GM12878 (cell line): ENCODE data around the gene SYTL1. TPM values are rescaled to one million over a fixed set of nuclear protein-coding genes. Genes with fewer than 3 reads are reported as not detected.

Experiments
- ATAC-seq: fragments of 200-7000 bp; cut with Tn5 transposase; 3 replicates; pipeline ENCODE4 v1.9.1; 2020; ENCODE audit warnings: mild to moderate bottlenecking, moderate library complexity
- BruUV-seq: library from RNA; stranded (reverse); fragments of 400-500 nt; replicated peaks from 2 replicates; lab custom pipeline; 2021; lab: Mats Ljungman, UMichigan
- CTCF ChIA-PET: fragments of 300-600 bp; sonication (Branson Sonifier 250); formaldehyde crosslinking; extraction: SDS; loops from one replicate; lab custom pipeline; 2021; ENCODE audit warnings: inconsistent platforms; lab: Yijun Ruan, JAX
- POLR2A ChIA-PET: fragments of 350-600 bp; formaldehyde crosslinking; extraction: SDS; loops from one replicate; lab custom pipeline; 2021; ENCODE audit warnings: inconsistent platforms; lab: Charles Lee
- RAD21 ChIA-PET: fragments of 300-600 bp; sonication (Branson Sonifier 250); formaldehyde crosslinking; loops from one replicate; lab custom pipeline; 2023; ENCODE audit warnings: antibody characterized with exemption; ENCODE audit not compliant: unreplicated experiment; lab: Charles Lee
- SMC1A ChIA-PET: fragments of 300-600 bp; sonication (Branson Sonifier 250); formaldehyde crosslinking; loops from one replicate; lab custom pipeline; 2023; ENCODE audit not compliant: unreplicated experiment, uncharacterized antibody; lab: Charles Lee
- DNase-seq: peaks from one replicate; pipeline ENCODE4 v3.0.0-alpha.2; 2011; ENCODE audit warnings: low read depth, low spot score
- FAIRE-seq: peaks from 3 replicates; lab custom pipeline; 2011; peaks lifted over from hg19 to GRCh38; lab: Jason Lieb, UNC
- H2AFZ ChIP-seq: 2 replicates; pipeline ENCODE4 v1.6.0; 2011; ENCODE audit warnings: low read depth, low read length, control low read depth; ENCODE audit not compliant: control insufficient read depth
- H3K27ac ChIP-seq: 2 replicates; pipeline ENCODE4 v1.5.1; 2011; ENCODE audit warnings: control low read depth; ENCODE audit not compliant: control insufficient read depth, insufficient read depth
- H3K27me3 ChIP-seq, 2 experiments: replicated peaks in 1 of 2; 2 replicates each; pipeline versions ENCODE4 v1.6.0 to v1.6.1; 2011; ENCODE audit warnings: low read length in 1 of 2; ENCODE audit not compliant: control insufficient read depth in 2 of 2, insufficient read depth in 2 of 2
- H3K36me3 ChIP-seq, 2 experiments: 2 replicates each; pipeline ENCODE4 v1.5.1; 2011; ENCODE audit warnings: low read length in 1 of 2; ENCODE audit not compliant: control insufficient read depth in 2 of 2, insufficient read depth in 2 of 2
- H3K4me1 ChIP-seq: 2 replicates; pipeline ENCODE4 v1.6.1; 2011; ENCODE audit warnings: mild to moderate bottlenecking, low read length, moderate library complexity, mixed read lengths; ENCODE audit not compliant: control insufficient read depth, insufficient read depth
- H3K4me2 ChIP-seq: 2 replicates; pipeline ENCODE4 v1.6.0; 2011; ENCODE audit warnings: control low read depth; ENCODE audit not compliant: control insufficient read depth, insufficient read depth
- H3K4me3 ChIP-seq: fragments of 200-600 bp; sonication (generic); 2 replicates; pipeline ENCODE4 v1.5.1; 2016
- H3K79me2 ChIP-seq: 2 replicates; pipeline ENCODE4 v1.6.0; 2011; ENCODE audit warnings: low read length; ENCODE audit not compliant: control insufficient read depth, insufficient read depth
- H3K9ac ChIP-seq: 2 replicates; pipeline ENCODE4 v1.8.0; 2011; ENCODE audit warnings: low read length, control low read depth, mixed read lengths; ENCODE audit not compliant: control insufficient read depth, insufficient read depth
- H3K9me3 ChIP-seq: replicated peaks from 3 replicates; pipeline ENCODE4 v1.5.1; 2011; ENCODE audit warnings: mild to moderate bottlenecking, low read length; ENCODE audit not compliant: control insufficient read depth, insufficient read depth
- H4K20me1 ChIP-seq: 2 replicates; pipeline ENCODE4 v1.6.0; 2011; ENCODE audit not compliant: control insufficient read depth, insufficient read depth
- IRF4 ChIP-seq: IDR thresholded peaks from 2 replicates; pipeline ENCODE4 v1.6.1; 2011; ENCODE audit warnings: low read depth, low read length
- USF1 ChIP-seq: IDR thresholded peaks from 2 replicates; pipeline ENCODE4 v1.6.1; 2011; ENCODE audit warnings: borderline replicate concordance, low read depth, mild to moderate bottlenecking, moderate library complexity, mixed read lengths, low read length; ENCODE audit not compliant: insufficient read depth; ENCODE audit errors: extremely low read length
- WGBS: methylation state at CpG from one replicate; pipeline ENCODE4 v1.1.6; 2016; ENCODE audit warnings: low lambda C conversion rate; ENCODE audit not compliant: insufficient replicate concordance, insufficient coverage; ENCODE audit errors: missing lambda C conversion rate; 5-methylcytosine and 5-hydroxymethylcytosine counted together
- in situ Hi-C: fragments of 300-500 bp; cut with MboI; formaldehyde crosslinking; loops from 9 replicates; pipeline ENCODE4 v1.14.3; 2018; ENCODE audit warnings: mixed read lengths
- intact Hi-C: fragments of 100-400 bp; cut with micrococcal nuclease; formaldehyde crosslinking; loops from one replicate; pipeline ENCODE4 v1.14.2; 2022; ENCODE audit not compliant: unreplicated experiment
- polyA plus RNA-seq, 11 experiments: library from polyadenylated mRNA; depleted of rRNA in 4 of 11; unstranded in 6 of 11; stranded (reverse) in 5 of 11; fragments of >200 nt; fragmentation: Nextera tagmentation in 4 of 11; fragmentation: Illumina TruSeq in 1 of 11; extraction: Ambion mirVana in 4 of 11; extraction: Trizol in 1 of 11; gene quantifications; 1 replicate in 1 of 11; 2 replicates in 10 of 11; pipeline versions ENCODE4 v1.2.1 to v1.2.3, GENCODE V29; 2011 to 2016; ENCODE audit warnings: inconsistent platforms in 2 of 11, missing spikeins in 2 of 11, low read depth in 1 of 11
- total RNA-seq, 4 experiments: library from RNA; depleted of rRNA in 3 of 4; stranded (reverse); fragments of >200 nt in 3 of 4; fragmentation: Illumina TruSeq in 1 of 4; extraction: Trizol in 1 of 4; gene quantifications; 2 replicates each; pipeline versions ENCODE4 v1.2.1 to v1.2.3, GENCODE V29; 2013 to 2021

SYTL1 gene
- total and polyA plus RNA-seq, 10 of the 15 experiments (the other 5 are each of a cell fraction or from before 2014, with no cell fraction given): 0.72 to 45.6 (median 14.8) TPM

- H2AFZ ChIP-seq: no peak overlapping the region
- in situ Hi-C loops: no loop called here
Observed at GRCh38 chr1:27349784-27350662, 8.2 kb downstream of the SYTL1 start.

More at GRCh38 chr1:27349784-27350662, 8.2 kb downstream of the SYTL1 start:
- POLR2A ChIA-PET: no interaction called here
- peak overlapping the region; percentile 71; the same call in 1 of the 2 replicates for H3K4me2 ChIP-seq
- no peaks in the 10 kb centered on the region for H3K27me3 ChIP-seq
- RAD21 ChIA-PET: no interaction called here
- no peaks in the 10 kb centered on the region for H3K79me2 ChIP-seq
- H3K36me3 ChIP-seq: no peaks in the 10 kb centered on the region
- intact Hi-C loops: no loop called here
- ATAC-seq: no peak
- SMC1A ChIA-PET: no interaction called here
- H3K27ac ChIP-seq: no peak overlapping the region
- H4K20me1 ChIP-seq: no peaks in the 10 kb centered on the region
- BruUV-seq: no TSS peak
- CTCF ChIA-PET: interaction anchor here (1.3 kb wide), 1 partner anchor 37 kb away, joined by 3 read pairs; no protein-coding TSS in a partner anchor
- H3K4me3 ChIP-seq: no peak overlapping the region
- TF ChIP-seq USF1 (no peak), IRF4 (no peak)
- no peak for FAIRE-seq
- no peaks in the 10 kb centered on the region for H3K9me3 ChIP-seq
- no peak overlapping the region for H3K9ac ChIP-seq
- no peak for DNase-seq
- WGBS: 67% methylated on average over 84 of the region's 84 CpGs
- no peaks in the 10 kb centered on the region; the same call in 1 of the 2 replicates for H3K4me1 ChIP-seq
